ENCODE measurements around the gene PTCH2.
"Not testable (repeated sequence)": the region's sequence is repeated elsewhere in the genome, so short reads cannot be mapped to it uniquely, and the experiment has no call there.

The PTCH2 gene

GRCh38 chr1:44842862-44843655, at the start of gene PTCH2:
Gene PTCH2 (minus strand): TSS chr1:44843253. CDS start chr1:44842932, 321 bp downstream.
- peak; percentile 79 for DNase-seq

DNA sequence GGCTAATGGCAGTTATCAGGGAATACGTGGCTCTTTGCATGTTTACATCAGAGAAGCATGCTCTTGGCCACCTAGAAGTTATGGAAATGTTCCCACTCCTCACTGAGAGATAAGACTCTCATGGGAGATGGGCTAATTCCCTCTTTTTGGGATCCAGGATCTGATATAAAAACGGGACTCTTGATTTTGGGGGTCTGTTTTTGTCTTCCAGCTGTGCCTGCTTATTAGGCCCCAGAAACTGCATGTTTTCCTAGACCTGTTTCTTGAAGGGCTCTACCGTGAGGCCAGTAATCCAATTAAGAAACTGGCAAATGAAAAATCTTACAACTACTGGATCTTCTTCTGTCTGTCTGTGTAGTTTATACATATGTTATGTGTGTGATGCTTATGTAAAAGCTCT, 47.0 kb upstream of the PTCH2 start:
- DNase-seq: no peak

GRCh38 chr1:44885406-44885805, 42.4 kb upstream of the PTCH2 start:
- DNase-seq: no peak

GRCh38 chr1:44884746-44885145, 41.7 kb upstream of the PTCH2 start:
- DNase-seq: no peak

DNA sequence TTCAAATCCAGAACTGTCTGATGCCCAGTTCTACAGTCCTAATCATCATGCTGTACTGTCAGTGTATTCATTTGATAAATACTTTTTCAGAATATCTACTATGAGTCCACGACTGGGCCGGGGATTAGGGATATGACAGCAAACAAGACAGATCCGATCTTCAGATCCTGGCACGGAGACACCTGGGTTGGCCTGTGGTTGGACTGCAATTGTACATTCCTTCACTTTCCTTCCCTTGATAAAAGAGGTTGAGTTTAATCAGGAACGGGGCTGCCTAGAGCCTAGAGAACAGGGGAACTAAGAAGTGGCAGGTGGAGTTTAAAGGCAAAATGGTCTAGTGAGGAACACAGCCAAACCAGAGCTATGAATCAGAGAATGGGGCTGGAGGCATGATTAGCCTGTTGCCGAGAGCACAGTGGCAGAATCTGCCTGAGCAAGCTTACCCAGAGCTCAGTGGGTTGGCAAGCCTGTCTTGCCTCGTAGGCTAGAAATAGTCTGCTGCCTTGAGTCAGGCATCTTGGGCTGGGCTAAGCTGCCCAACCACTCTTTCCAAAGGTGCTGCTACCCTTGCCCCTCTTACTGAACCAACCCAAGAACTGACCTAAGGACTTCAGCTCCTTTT, 38.1 kb upstream of the PTCH2 start:
- DNase-seq: no peak

DNA sequence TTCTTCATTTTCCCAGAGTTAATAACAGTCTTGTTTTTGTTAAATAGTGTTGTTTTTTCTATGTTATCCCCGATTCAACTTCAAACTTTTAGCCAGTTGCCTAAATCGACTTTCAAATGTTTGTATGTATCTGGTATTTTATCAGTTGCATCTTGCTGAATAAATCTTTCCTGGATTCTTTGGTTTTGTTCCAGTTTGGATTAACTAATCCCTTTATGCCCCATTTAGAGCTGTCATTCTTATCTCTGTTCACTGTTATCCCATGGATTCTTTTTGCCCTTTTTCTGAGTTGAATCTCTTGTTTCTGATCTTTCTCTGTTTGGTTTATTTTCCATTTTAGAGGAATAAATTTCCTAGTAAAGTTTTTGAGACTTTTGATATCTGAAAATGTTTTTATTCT, 31.1 kb upstream of the PTCH2 start:
- DNase-seq: no peak

DNA sequence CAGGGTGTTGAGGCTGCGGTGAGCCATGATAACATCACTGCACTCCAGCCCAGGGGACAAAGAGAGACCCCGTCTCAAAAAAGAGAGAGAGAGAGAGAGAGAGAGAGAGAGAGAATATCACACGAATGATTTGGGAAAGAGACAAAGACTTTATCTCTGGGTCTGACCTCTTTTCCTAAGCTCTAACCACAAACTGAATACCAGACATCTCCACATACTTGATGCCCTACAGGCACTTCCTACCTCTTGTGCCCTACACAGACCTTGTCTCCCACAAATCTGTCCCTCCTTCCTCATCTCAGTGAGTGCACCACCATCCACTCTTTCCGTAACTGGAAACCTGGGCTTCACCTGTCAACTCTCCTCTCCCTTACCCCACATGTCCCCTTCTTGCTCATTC, 27.0 kb upstream of the PTCH2 start:
- DNase-seq: no peak

GRCh38 chr1:44867801-44868200, 24.7 kb upstream of the PTCH2 start:
- no peak for DNase-seq

DNA sequence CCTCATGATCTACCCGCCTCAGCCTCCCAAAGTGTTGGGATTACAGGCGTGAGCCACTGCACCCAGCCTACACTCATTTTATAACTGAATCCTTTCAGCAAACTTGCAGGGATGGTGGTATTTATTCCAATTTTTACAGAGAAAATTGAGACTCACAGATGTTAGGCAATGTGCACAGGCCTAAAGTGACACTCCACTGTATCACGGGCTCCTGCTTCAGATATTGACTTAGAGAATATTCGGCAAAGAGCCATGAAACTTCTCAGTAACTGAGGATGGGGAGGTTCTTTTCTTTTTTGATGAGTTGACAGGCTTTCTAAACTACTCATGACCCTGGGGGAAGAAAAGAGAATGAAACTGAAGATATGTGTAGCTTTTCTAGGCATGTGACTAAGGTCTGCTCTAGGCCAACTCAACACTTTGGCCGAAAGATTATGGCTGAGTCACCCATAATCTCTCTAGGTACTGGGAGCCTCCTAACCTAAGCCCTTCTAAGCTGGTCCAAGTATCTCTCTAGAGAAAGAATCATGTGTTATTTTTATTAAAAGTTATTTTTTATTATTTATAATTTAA, 19.9 kb upstream of the PTCH2 start:
- DNase-seq: no peak

- DNase-seq: no peak
Observed at GRCh38 chr1:44860891-44861425, 17.9 kb upstream of the PTCH2 start.

- DNase-seq: no peak
Observed at GRCh38 chr1:44860331-44860730, 17.3 kb upstream of the PTCH2 start.

DNA sequence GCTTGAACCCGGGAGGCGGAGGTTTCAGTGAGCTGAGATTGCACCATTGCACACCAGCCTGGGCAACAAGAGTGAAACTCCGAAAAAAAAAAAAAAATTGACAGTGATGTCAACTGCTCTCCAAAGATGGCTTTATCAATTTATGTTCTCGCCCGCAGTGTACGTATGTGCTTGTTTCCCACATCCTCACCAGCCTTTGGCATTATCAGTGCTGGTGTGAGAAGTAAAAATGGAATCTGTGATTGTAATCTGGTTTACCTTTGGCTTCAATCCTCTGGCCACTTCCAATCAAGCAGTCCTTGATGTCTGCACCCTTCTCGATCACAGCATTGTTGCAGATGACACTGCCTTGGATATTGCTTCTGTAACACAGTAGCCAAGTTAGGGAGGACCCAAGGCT, 14.4 kb upstream of the PTCH2 start:
- no peak for DNase-seq

GRCh38 chr1:44855742-44856141, 12.7 kb upstream of the PTCH2 start:
- DNase-seq: no peak

DNA sequence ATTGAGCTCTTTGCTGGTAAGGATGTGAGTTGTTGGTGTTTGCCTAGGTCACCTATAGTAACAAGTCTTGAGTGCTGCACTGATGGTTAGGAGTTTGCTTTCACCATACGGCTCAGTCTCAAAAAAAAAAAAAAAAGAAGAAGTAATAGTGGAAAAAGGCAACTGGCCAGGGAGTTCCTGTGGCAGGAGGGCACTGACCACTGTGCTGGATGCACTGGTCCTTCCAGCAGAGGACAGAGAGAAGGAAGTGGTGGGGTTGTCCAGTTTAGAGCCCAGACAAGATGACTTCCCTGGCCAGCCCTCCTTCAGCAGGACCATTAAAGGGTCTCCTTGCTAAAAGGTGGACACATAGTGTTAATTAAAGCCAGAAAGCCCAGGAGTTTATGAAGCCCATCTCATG, 11.9 kb upstream of the PTCH2 start:
- DNase-seq: no peak

DNA sequence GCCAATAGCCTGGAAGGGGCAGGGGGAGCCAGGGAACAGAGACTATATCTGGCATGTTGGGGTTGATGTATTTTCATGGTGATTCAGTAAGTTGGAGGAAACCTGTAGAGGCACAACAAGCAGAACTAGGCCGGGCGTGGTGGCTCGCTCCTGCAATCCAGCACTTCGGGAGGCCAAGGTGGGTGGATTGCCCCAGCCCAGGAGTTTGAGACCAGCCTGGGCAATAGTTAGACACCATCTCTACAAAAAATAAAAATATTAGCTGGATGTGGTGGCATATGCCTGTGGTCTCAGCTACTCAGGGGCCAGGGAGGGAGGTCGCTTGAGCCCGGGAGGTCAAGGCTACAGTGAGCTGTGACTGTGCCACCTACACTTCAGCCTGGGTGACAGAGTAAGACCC, 10.1 kb upstream of the PTCH2 start:
- DNase-seq: no peak

- DNase-seq: no peak
Observed at GRCh38 chr1:44851308-44851707, 8.3 kb upstream of the PTCH2 start.

- DNase-seq: no peak
Observed at GRCh38 chr1:44849575-44850132, 6.6 kb upstream of the PTCH2 start.

- no peak for DNase-seq
Observed at GRCh38 chr1:44848456-44849181, 5.6 kb upstream of the PTCH2 start.

DNA sequence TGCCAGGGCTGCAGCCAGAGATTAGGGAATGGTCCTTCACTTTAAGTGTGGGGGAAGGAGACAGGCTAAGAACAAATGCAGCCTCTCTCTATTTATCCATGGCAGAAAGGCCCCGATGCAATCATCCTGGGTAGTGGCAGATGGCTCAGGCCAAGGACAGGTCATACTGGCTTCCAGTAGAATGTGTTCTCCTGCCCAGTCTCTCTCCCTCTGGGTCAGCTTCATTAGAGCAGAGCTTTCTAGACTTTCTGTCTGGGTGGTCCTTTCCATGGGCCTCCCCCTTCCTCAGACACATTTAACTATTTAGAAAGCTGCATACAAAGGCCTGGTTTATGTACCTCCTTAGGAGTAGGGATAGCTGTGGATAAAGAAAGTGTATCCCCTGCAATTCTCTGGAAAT, 4.8 kb upstream of the PTCH2 start:
- DNase-seq: no peak

DNA sequence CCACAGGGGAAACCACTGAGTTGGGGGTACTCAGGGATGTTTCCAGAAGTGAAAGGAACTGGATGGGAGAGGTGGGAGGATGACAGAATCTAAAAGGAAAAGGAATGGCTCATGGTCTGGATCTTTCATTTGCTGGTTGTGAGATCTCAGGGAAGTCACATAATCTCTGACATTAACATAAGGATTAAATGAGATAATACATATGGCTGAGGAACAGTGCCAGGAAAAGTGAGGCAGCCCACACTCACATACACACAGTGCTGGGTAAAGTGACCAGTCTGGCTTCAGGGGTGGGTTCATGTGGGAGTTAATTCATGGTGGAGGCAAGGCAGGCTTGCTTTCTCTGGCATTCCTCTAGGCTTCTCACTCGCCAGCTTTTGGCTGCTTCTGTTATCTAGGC, 3.9 kb upstream of the PTCH2 start:
- no peak for DNase-seq

- peak; percentile 39 for DNase-seq
Observed at GRCh38 chr1:44842486-44842861, 579 bp downstream of the PTCH2 start.

DNA sequence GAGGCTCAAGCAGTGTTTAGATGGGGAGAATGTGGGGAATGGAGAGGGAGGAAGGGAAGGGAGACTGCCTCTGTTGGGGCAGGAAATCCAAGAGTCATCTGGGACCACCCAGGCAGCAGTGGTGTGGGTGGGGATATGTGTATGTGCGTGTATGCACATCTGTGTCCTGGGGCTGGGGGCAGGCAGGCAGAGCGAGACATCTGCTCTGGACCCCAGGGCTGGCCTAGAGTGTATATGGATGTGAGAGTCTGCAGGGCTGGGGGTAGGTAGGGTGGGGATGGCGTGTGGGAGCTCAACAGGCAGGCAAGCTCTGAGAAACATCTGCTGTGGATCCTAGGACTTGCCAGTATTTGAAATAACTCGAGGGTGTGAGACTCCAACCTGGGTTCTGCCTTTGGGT, 3.5 kb downstream of the PTCH2 start:
- no peak for DNase-seq

DNA sequence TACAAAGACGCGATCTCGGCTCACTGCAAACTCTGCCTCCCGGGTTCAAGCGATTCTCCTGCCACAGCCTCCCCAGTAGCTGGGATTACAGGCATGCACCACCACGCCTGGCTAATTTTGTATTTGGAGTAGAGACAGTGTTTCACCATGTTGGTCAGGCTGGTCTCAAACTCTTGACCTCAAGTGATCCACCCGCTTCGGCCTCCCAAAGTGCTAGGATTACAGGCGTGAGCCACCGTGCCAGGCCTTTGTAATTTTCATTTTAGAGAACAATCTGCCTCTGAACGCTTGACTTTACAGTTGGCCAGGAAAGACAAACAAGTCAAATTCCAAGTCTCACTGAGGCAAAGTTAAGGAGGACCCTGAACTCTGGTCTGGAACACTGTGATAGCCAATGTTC, 4.8 kb downstream of the PTCH2 start:
- DNase-seq: not testable (repeated sequence)

Measured in NCI-H774 (cell line).